ENCODE results near the gene PCDH9. TPM values are rescaled to one million over a fixed set of nuclear protein-coding genes. Genes with fewer than 3 reads are reported as not detected.

PCDH9 gene
- total RNA-seq, 1 experiment from 2014 or later: 10.1 TPM

- POLR2A ChIA-PET: interaction anchor here (0.6 to 1.5 kb wide), 10 partner anchors 9 to 715 kb away, joined by 3 to 6 read pairs (median 4); no protein-coding TSS in a partner anchor
- no peak overlapping the region for H3K4me3 Mint-ChIP-seq (ENCODE audit: unreplicated experiment)
- TF ChIP-seq, protein P1, sequence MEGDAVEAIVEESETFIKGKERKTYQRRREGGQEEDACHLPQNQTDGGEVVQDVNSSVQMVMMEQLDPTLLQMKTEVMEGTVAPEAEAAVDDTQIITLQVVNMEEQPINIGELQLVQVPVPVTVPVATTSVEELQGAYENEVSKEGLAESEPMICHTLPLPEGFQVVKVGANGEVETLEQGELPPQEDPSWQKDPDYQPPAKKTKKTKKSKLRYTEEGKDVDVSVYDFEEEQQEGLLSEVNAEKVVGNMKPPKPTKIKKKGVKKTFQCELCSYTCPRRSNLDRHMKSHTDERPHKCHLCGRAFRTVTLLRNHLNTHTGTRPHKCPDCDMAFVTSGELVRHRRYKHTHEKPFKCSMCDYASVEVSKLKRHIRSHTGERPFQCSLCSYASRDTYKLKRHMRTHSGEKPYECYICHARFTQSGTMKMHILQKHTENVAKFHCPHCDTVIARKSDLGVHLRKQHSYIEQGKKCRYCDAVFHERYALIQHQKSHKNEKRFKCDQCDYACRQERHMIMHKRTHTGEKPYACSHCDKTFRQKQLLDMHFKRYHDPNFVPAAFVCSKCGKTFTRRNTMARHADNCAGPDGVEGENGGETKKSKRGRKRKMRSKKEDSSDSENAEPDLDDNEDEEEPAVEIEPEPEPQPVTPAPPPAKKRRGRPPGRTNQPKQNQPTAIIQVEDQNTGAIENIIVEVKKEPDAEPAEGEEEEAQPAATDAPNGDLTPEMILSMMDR (IDR thresholded peaks at IDR 0.05; ENCODE audit: unreplicated experiment): no peak
- H3K27me3 Mint-ChIP-seq (ENCODE audit: insufficient read depth, unreplicated experiment): no peaks in the 10 kb centered on the region
- BruUV-seq (replicated peaks): no TSS peak
- DNase-seq (ENCODE audit: unreplicated experiment): peak; percentile 6
- intact Hi-C loops (cut with micrococcal nuclease): loop anchor here (10.0 kb wide), 2 partner anchors 234 to 444 kb away; no protein-coding TSS in a partner anchor
- no peak overlapping the region for H3K27ac Mint-ChIP-seq (ENCODE audit: low read depth, unreplicated experiment)
- no peaks in the 10 kb centered on the region for H3K9me3 Mint-ChIP-seq (ENCODE audit: unreplicated experiment)
- CTCF ChIA-PET: interaction anchor here (0.7 to 1.8 kb wide), 7 partner anchors 8 to 1572 kb away, joined by 3 to 6 read pairs (median 3); no protein-coding TSS in a partner anchor
- peaks cover 21% of the 10 kb centered on the region for H3K4me1 Mint-ChIP-seq (ENCODE audit: insufficient read depth, unreplicated experiment)
- peaks cover 22% of the 10 kb centered on the region for H3K36me3 Mint-ChIP-seq (ENCODE audit: insufficient read depth, unreplicated experiment)
Observed at GRCh38 chr13:67228916-67229315, 1.2 kb downstream of the PCDH9 start.

- peaks cover 22% of the 10 kb centered on the region for H3K36me3 Mint-ChIP-seq (ENCODE audit: insufficient read depth, unreplicated experiment)
- H3K4me1 Mint-ChIP-seq (ENCODE audit: insufficient read depth, unreplicated experiment): peaks cover 24% of the 10 kb centered on the region
- H3K4me3 Mint-ChIP-seq (ENCODE audit: unreplicated experiment): no peak overlapping the region
- ChIA-PET POLR2A (no interaction called here), CTCF (interaction anchor here (0.5 to 1.2 kb wide), 2 partner anchors 188 to 622 kb away, joined by 5 to 6 read pairs; no protein-coding TSS in a partner anchor)
- no peaks in the 10 kb centered on the region for H3K27me3 Mint-ChIP-seq (ENCODE audit: insufficient read depth, unreplicated experiment)
- no peak overlapping the region for H3K27ac Mint-ChIP-seq (ENCODE audit: low read depth, unreplicated experiment)
- DNase-seq (ENCODE audit: unreplicated experiment): no peak
- H3K9me3 Mint-ChIP-seq (ENCODE audit: unreplicated experiment): no peaks in the 10 kb centered on the region
- TF ChIP-seq, protein P1 (IDR thresholded peaks at IDR 0.05; ENCODE audit: unreplicated experiment): no peak
- intact Hi-C loops (cut with micrococcal nuclease): loop anchor here (10.0 kb wide), 2 partner anchors 233 to 443 kb away; no protein-coding TSS in a partner anchor
- BruUV-seq (replicated peaks): no TSS peak
Observed at GRCh38 chr13:67228031-67228430, 2.1 kb downstream of the PCDH9 start.

DNA sequence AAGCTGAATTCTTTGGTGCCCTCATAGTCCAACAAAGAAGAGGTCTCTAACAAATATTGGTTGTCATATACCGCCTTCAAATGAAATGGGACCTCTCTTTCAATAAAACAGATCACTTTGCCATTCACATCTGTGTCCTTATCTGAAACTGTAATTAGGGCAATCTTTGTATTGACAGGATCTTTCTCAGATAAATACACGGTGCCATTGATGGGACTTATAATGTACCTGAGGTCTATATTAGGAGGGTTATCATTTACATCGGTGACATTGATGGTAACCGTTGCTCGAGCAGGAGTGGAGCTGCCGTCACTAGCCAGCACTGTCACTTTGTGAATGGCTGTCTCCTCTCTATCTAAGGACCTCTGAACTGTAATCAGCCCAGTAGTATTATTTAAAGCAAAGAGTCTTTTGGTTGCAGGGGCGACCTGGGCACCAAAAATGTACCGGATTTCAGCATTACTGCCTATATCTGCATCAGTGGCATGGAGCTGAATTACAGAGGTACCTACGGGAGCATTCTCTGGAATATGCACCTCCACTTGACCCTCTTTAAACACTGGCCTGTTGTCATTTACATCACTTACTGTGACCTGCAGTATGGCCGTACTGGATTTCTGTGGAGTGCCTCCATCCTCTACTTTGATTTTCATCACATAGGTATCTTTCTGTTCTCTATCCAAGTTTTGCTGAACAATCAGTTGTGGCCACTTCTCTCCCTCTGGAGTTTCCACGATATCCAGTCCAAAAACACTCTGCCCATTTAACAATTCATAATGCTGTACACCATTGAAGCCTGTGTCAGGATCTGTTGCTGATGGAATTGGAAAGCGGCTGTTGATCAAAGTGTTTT lies 2.8 kb downstream of the PCDH9 start:
- H3K27ac Mint-ChIP-seq (ENCODE audit: low read depth, unreplicated experiment): no peak overlapping the region
- H3K4me3 Mint-ChIP-seq (ENCODE audit: unreplicated experiment): no peak overlapping the region
- POLR2A ChIA-PET: no interaction called here
- H3K4me1 Mint-ChIP-seq (ENCODE audit: insufficient read depth, unreplicated experiment): peaks cover 25% of the 10 kb centered on the region
- BruUV-seq (replicated peaks): no TSS peak
- no peak for DNase-seq (ENCODE audit: unreplicated experiment)
- no peaks in the 10 kb centered on the region for H3K27me3 Mint-ChIP-seq (ENCODE audit: insufficient read depth, unreplicated experiment)
- H3K36me3 Mint-ChIP-seq (ENCODE audit: insufficient read depth, unreplicated experiment): peaks cover 22% of the 10 kb centered on the region
- CTCF ChIA-PET: interaction anchor here (0.5 to 0.9 kb wide), 2 partner anchors 538 to 621 kb away, joined by 3 to 5 read pairs; no protein-coding TSS in a partner anchor
- intact Hi-C loops (cut with micrococcal nuclease): loop anchor here (10.0 kb wide), 2 partner anchors 233 to 443 kb away; no protein-coding TSS in a partner anchor
- TF ChIP-seq, protein P1 (IDR thresholded peaks at IDR 0.05; ENCODE audit: unreplicated experiment): no peak
- no peaks in the 10 kb centered on the region for H3K9me3 Mint-ChIP-seq (ENCODE audit: unreplicated experiment)

DNA sequence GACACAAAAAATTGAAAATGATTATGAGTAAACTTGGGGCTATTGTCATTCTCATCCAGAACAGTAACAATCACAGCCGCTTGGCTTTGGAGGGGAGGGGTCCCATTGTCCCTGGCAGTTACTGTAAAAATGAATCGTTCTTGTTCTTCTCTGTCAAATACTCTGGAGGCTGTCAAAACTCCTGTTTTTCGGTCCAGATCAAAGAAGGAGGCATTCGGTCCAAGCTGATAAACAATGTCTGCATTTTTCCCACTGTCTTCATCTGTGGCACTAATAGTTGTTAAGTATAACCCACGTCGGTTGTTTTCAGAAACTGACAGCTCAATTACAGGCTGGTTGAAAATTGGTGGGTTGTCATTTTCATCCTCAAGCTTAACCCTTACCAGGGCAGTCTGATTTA lies 3.4 kb downstream of the PCDH9 start:
- ChIA-PET POLR2A (no interaction called here), CTCF (interaction anchor here (0.7 to 0.9 kb wide), 2 partner anchors 84 to 537 kb away, joined by 3 read pairs; no protein-coding TSS in a partner anchor)
- intact Hi-C loops (cut with micrococcal nuclease): loop anchor here (10.0 kb wide), 2 partner anchors 232 to 442 kb away; no protein-coding TSS in a partner anchor
- no peak overlapping the region for H3K27ac Mint-ChIP-seq (ENCODE audit: low read depth, unreplicated experiment)
- H3K9me3 Mint-ChIP-seq (ENCODE audit: unreplicated experiment): no peaks in the 10 kb centered on the region
- no peaks in the 10 kb centered on the region for H3K27me3 Mint-ChIP-seq (ENCODE audit: insufficient read depth, unreplicated experiment)
- no peak for DNase-seq (ENCODE audit: unreplicated experiment)
- BruUV-seq (replicated peaks): no TSS peak
- H3K4me1 Mint-ChIP-seq (ENCODE audit: insufficient read depth, unreplicated experiment): peaks cover 23% of the 10 kb centered on the region
- TF ChIP-seq, protein P1 (IDR thresholded peaks at IDR 0.05; ENCODE audit: unreplicated experiment): no peak
- H3K36me3 Mint-ChIP-seq (ENCODE audit: insufficient read depth, unreplicated experiment): peaks cover 22% of the 10 kb centered on the region
- H3K4me3 Mint-ChIP-seq (ENCODE audit: unreplicated experiment): peak overlapping the region; percentile 18

Data from MCF 10A (cell line).